Tibial nerve (tissue), 4 donors: ENCODE results near the gene CMIP.
"Not testable (repeated sequence)": the region's sequence is repeated elsewhere in the genome, so short reads cannot be mapped to it uniquely, and the experiment has no call there.

Experiments used
- EP300 ChIP-seq, 2 donors: sonication (generic); formaldehyde crosslinking; IDR thresholded peaks; one replicate each; pipeline ENCODE4 v1.6.1; 2017; ENCODE audit warnings: antibody characterized with exemption in 2 of 2, mild to moderate bottlenecking in 1 of 2
- POLR2A ChIP-seq, 2 donors: fragments of 450-650 bp; IDR thresholded peaks; one replicate each; pipeline ENCODE4 v1.6.1; 2017; ENCODE audit warnings: antibody characterized with exemption in 2 of 2, mild to moderate bottlenecking in 2 of 2, moderate library complexity in 2 of 2
- TF ChIP-seq, protein P1 (sequence below), 5 experiments: fragments of 200-600 bp in 3 of 5; fragments of 450-650 bp in 2 of 5; sonication (generic) in 3 of 5; IDR thresholded peaks; one replicate each; pipeline ENCODE4 v1.5.1; 2016 to 2019; ENCODE audit warnings: antibody characterized with exemption in 5 of 5, mild to moderate bottlenecking in 3 of 5, moderate library complexity in 2 of 5

DNA sequence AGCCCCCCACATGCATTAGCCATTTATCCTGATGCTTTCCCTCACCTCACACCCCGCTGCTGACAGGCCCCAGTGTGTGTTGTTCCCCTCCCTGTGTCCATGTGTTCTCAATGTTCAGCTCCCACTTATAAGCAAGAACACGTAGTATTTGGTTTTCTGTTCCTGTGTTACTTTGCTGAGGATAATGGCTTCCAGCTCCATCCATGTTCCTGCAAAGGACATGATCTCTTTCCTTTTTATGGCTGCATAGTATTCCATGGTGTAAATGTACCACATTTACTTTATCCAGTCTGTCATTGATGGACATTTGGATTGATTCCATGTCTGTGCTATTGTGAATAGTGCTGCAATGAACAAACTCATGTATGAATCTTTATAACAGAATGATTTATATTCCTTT lies 39.6 kb upstream of the CMIP start:
- TF ChIP-seq POLR2A, EP300 (IDR thresholded peaks at IDR 0.05): not testable (repeated sequence)
- TF ChIP-seq, protein P1, sequence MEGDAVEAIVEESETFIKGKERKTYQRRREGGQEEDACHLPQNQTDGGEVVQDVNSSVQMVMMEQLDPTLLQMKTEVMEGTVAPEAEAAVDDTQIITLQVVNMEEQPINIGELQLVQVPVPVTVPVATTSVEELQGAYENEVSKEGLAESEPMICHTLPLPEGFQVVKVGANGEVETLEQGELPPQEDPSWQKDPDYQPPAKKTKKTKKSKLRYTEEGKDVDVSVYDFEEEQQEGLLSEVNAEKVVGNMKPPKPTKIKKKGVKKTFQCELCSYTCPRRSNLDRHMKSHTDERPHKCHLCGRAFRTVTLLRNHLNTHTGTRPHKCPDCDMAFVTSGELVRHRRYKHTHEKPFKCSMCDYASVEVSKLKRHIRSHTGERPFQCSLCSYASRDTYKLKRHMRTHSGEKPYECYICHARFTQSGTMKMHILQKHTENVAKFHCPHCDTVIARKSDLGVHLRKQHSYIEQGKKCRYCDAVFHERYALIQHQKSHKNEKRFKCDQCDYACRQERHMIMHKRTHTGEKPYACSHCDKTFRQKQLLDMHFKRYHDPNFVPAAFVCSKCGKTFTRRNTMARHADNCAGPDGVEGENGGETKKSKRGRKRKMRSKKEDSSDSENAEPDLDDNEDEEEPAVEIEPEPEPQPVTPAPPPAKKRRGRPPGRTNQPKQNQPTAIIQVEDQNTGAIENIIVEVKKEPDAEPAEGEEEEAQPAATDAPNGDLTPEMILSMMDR (IDR thresholded peaks at IDR 0.05), result not testable (repeated sequence)
